BLaER1 (cell line): ENCODE measurements around the gene PRKN.

Experiments used
- H3K27ac ChIP-seq: shearing (Covaris generic); formaldehyde crosslinking; 2 replicates; pipeline ENCODE4 v1.8.1; 2022
- H3K27me3 ChIP-seq: shearing (Covaris generic); formaldehyde crosslinking; 2 replicates; pipeline ENCODE4 v1.8.1; 2022
- H3K36me3 ChIP-seq: shearing (Covaris generic); formaldehyde crosslinking; 2 replicates; pipeline ENCODE4 v1.8.1; 2022
- H3K4me1 ChIP-seq: shearing (Covaris generic); formaldehyde crosslinking; 2 replicates; pipeline ENCODE4 v1.8.1; 2022
- H3K4me2 ChIP-seq: shearing (Covaris generic); formaldehyde crosslinking; 2 replicates; pipeline ENCODE4 v1.8.1; 2022
- H3K4me3 ChIP-seq: shearing (Covaris generic); formaldehyde crosslinking; 2 replicates; pipeline ENCODE4 v1.8.1; 2022
- H3K9ac ChIP-seq: shearing (Covaris generic); formaldehyde crosslinking; 2 replicates; pipeline ENCODE4 v1.8.1; 2022
- H3K9me3 ChIP-seq: shearing (Covaris generic); formaldehyde crosslinking; 2 replicates; pipeline ENCODE4 v1.8.1; 2022
- H4K20me1 ChIP-seq: shearing (Covaris generic); formaldehyde crosslinking; 2 replicates; pipeline ENCODE4 v1.8.1; 2022
- Cebpa-rat ChIP-seq: shearing (Covaris generic); IDR thresholded peaks from 2 replicates; pipeline ENCODE4 v1.8.1; 2022

PRKN gene

DNA sequence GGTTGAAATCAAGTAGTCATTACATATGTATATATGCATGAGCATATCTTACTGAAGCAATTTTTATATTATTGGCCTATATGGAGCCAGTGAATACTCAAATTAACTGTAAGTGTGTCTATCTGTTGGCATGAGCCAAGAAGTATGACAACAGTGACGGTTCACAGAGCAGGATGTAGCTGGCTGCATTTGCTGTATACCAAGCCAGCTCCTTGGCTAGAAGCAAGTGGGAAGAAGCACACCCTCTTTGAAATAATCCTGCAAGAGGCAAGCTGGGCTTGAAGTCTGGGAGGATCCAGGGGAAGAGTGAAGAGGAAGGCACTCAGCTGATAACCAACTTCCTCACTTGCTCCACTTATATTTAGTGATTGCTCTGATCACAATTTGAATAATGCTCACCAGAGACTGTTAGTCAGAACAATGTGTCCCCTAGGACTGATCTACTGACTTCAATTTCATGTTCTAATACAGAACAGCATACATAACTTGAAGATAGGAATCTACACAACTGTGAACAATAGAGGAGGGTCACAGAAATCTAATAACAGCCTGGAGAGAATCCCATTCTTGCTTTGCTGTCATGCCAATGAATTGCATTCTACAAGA is 497.3 kb downstream of the PRKN start:
- H3K27me3 ChIP-seq = no peaks in the 10 kb centered on the region
- H3K27ac ChIP-seq = no peak overlapping the region
- H3K9me3 ChIP-seq = no peaks in the 10 kb centered on the region
- H3K4me3 ChIP-seq = no peak overlapping the region
- H3K9ac ChIP-seq = no peak overlapping the region
- TF ChIP-seq Cebpa-rat = no peak
- no peaks in the 10 kb centered on the region for H4K20me1 ChIP-seq
- H3K36me3 ChIP-seq = no peaks in the 10 kb centered on the region
- no peaks in the 10 kb centered on the region for H3K4me1 ChIP-seq
- no peak overlapping the region for H3K4me2 ChIP-seq

DNA sequence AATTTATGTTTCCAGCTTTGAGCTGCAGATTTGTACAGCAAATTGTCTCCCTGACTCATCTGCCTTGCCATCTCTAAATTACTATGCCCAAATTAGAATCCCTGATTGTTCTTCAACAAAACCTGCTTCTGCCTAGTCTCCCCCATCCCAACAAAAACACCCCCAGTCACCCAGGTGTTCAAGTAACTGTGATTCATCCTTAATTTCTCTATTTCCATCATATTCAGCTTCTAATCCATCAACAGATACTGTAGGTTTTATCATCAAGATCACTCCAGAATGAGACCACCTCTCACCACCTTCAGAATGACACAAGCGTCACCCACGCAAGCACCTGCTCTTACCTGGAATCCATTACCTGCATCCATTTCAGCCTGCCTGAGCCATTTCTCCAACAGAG is 498.5 kb downstream of the PRKN start:
- Histone ChIP-seq H4K20me1 (no peaks in the 10 kb centered on the region), H3K9me3 (no peaks in the 10 kb centered on the region), H3K9ac (no peak overlapping the region), H3K27me3 (no peaks in the 10 kb centered on the region), H3K4me1 (no peaks in the 10 kb centered on the region), H3K27ac (no peak overlapping the region), H3K4me3 (no peak overlapping the region), H3K4me2 (no peak overlapping the region), H3K36me3 (no peaks in the 10 kb centered on the region)
- TF ChIP-seq Cebpa-rat = no peak

DNA sequence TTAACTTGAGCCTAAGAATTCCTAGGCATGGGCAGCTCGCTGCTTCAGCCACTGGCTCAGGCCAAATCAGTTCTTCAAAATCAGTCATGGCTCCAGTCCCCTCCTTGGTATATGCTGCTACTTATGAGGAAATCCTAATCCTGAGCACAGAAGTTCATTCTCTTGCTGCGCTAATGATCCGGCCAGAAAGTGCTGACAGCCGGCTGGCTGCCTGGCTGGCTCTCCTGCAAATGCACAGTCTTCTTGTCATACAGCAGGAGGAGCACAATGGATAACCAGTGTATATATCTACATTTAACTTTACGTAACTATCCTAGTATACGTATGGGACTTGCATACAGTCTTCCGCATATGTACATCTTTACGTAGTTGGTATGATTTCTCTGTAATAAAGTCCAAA is 500.8 kb downstream of the PRKN start:
- Histone ChIP-seq H3K27me3 (no peaks in the 10 kb centered on the region), H3K4me1 (no peaks in the 10 kb centered on the region), H3K9ac (no peak overlapping the region), H3K4me2 (no peak overlapping the region), H3K4me3 (no peak overlapping the region), H3K27ac (no peak overlapping the region), H3K36me3 (no peaks in the 10 kb centered on the region), H4K20me1 (no peaks in the 10 kb centered on the region), H3K9me3 (no peaks in the 10 kb centered on the region)
- TF ChIP-seq Cebpa-rat = no peak

DNA sequence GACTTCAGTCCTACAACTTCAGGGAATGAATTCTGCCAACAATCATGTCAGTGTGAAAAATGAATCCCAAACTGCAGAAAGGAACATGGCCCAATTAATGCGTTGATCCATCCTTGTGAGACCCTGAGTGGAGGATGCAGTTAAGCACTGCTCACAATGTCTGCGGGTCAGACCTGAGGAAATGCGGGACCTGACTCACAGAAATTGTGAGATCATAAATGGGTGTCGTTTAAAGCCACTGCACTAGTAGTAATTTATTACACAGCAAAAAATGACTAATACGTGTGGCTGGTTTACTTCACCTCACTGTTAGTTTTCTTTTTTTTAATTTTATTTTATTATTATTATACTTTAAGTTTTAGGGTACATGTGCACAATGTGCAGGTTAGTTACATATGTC is 505.0 kb downstream of the PRKN start:
- H4K20me1 ChIP-seq = no peaks in the 10 kb centered on the region
- H3K4me1 ChIP-seq = no peaks in the 10 kb centered on the region
- no peak overlapping the region for H3K4me3 ChIP-seq
- H3K9me3 ChIP-seq = no peaks in the 10 kb centered on the region
- H3K9ac ChIP-seq = no peak overlapping the region
- no peaks in the 10 kb centered on the region for H3K27me3 ChIP-seq
- no peak overlapping the region for H3K4me2 ChIP-seq
- no peak for TF ChIP-seq Cebpa-rat
- no peak overlapping the region for H3K27ac ChIP-seq
- no peaks in the 10 kb centered on the region for H3K36me3 ChIP-seq

DNA sequence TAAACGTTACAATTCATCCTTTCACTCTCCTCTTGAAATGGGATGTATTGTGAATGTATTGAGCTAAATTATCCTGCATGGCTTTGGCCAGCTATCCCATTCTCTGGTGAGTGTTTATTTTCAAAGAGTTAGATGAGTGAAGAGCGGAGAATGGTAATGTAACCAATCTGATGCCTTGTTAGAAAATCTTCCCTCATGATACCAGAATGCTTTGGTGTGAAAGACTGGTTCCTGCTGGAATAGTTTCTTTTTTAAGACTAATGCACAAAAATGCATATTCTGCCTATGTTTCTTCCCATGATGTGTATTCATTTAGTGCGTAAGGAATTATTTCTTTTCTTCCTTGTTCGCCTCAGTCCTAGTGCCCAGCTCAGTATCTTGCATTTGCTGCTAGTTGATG is 506.7 kb downstream of the PRKN start:
- Histone ChIP-seq H3K9me3 (no peaks in the 10 kb centered on the region), H4K20me1 (no peaks in the 10 kb centered on the region), H3K4me2 (no peak overlapping the region), H3K4me3 (no peak overlapping the region), H3K4me1 (no peaks in the 10 kb centered on the region), H3K27ac (no peak overlapping the region), H3K27me3 (no peaks in the 10 kb centered on the region), H3K36me3 (no peaks in the 10 kb centered on the region), H3K9ac (no peak overlapping the region)
- no peak for TF ChIP-seq Cebpa-rat

DNA sequence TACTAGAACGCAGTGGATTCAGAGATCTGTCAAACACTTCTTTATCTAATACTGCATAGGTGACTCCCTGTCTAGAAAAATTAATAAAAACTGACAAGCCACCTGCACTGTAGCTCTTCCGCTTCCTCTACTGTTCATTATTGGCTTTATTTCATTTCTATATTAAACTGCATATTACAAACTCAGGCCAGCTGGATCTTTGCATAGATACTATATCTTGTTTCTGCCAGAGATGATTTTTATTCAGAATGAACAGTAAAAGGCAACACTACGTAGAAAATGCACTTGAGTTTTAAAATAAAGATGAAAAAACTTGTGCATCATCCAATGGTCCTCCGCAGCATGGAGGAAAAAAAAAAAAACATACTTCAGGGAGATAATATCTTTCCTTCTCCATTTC is 508.3 kb downstream of the PRKN start:
- Histone ChIP-seq H3K9ac (no peak overlapping the region), H3K4me1 (peaks cover 2% of the 10 kb centered on the region), H3K4me2 (no peak overlapping the region), H3K27me3 (no peaks in the 10 kb centered on the region), H3K36me3 (no peaks in the 10 kb centered on the region), H3K9me3 (no peaks in the 10 kb centered on the region), H3K4me3 (no peak overlapping the region), H3K27ac (no peak overlapping the region), H4K20me1 (no peaks in the 10 kb centered on the region)
- no peak for TF ChIP-seq Cebpa-rat

DNA sequence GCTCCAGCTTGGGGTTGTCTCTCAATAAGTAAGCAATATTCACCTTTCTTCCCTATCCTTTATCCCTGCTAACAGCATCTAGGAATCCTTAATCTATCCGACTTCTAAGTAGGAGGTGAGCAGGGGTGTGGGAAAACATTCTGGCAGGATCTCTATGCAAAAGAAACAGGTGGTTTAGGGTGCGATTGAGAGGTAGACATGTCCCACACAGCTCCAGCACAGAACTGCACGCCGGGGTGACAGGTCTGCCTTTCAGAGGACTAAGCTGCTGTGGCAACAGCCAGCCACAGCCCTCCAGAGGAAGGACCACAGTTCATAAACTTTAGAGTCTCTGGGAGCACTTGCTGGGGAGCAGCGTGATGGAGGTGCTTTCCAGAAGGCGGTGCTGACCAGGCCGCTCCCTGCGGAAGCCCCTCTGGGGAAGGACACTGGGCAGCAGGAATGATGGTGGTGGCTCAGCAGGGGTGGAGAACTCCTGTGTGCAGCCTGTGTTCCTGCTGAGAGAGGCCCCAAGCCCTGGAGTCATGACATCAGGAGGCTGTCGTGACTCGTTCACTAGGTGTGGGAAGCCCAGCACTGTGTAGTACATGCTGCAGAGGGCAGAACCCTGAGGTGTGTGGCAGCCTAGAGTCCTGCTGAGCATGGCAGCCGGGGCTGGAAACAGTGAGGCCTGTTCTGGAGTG is 509.6 kb downstream of the PRKN start:
- H3K4me1 ChIP-seq = peaks cover 8% of the 10 kb centered on the region
- no peak overlapping the region for H3K4me2 ChIP-seq
- H4K20me1 ChIP-seq = no peaks in the 10 kb centered on the region
- H3K4me3 ChIP-seq = no peak overlapping the region
- no peak overlapping the region for H3K27ac ChIP-seq
- no peaks in the 10 kb centered on the region for H3K36me3 ChIP-seq
- TF ChIP-seq Cebpa-rat = no peak
- no peaks in the 10 kb centered on the region for H3K9me3 ChIP-seq
- H3K9ac ChIP-seq = no peak overlapping the region
- no peaks in the 10 kb centered on the region for H3K27me3 ChIP-seq

DNA sequence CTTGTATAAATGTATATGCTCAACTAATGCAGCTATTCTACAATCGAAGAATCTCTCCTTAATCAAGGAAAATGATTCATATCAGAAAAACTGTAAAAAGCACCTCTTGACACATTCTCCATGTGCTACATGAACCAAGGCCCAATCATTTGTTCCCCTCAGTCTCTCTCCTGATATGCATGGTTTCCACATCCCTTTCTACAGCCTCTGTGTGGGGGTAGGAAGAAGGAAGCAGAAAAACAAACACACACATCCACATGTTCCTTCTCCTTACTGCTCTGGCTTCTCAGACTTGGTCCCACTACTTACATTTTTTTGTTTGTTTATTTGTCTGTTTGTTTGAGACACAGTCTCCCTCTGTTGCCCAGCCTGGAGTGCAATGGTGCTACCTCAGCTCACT is 510.5 kb downstream of the PRKN start:
- Histone ChIP-seq H3K36me3 (no peaks in the 10 kb centered on the region), H3K9ac (no peak overlapping the region)

DNA sequence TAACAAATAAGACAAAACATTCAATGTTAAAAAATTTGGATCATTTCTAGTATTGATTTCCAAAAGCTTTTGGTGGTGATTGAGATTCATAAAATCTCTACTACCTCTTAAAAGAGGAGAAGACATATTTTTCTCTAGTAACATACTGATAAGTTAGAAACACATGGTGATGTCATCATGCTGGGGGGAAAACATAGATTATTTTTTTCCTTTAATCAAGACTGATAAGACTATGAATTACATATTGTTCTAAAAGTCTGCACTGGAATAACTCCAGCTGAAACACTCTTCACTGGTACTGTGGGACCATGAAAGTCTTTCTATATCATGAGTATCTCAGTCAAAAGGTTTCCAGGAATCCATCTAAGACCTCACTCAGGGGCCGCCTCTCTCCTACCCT is 515.8 kb downstream of the PRKN start:
- no peak overlapping the region for H3K4me3 ChIP-seq

More for the DNA sequence above, 510.5 kb downstream of the PRKN start:
- Histone ChIP-seq H4K20me1 (no peaks in the 10 kb centered on the region), H3K27me3 (no peaks in the 10 kb centered on the region), H3K4me3 (no peak overlapping the region), H3K9me3 (no peaks in the 10 kb centered on the region), H3K4me1 (peaks cover 8% of the 10 kb centered on the region), H3K4me2 (no peak overlapping the region), H3K27ac (no peak overlapping the region)
- TF ChIP-seq Cebpa-rat = no peak

DNA sequence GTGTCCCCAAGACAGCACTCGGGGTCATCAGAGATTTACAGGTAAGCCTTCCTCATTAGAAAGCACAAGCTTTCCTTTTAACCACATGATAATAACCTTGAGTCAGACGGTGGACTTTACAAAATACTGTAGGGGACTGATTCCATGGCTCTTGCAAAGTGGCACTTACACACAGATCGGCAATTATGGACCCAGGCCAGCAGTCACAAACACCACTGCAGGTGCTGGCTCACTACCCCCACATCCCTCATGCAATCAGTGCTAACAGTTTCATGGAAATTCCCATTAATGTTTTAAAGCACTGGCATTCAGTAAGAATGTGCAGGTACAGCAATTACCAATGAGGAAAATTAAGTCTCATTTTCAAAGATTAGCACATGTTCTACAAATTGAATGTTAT is 516.5 kb downstream of the PRKN start:
- Histone ChIP-seq H3K9me3 (no peaks in the 10 kb centered on the region), H3K4me3 (no peak overlapping the region), H3K4me2 (no peak overlapping the region), H3K9ac (no peak overlapping the region), H3K36me3 (no peaks in the 10 kb centered on the region), H3K27ac (no peak overlapping the region), H3K4me1 (peaks cover 8% of the 10 kb centered on the region), H4K20me1 (no peaks in the 10 kb centered on the region), H3K27me3 (no peaks in the 10 kb centered on the region)
- TF ChIP-seq Cebpa-rat = no peak

More for the DNA sequence above, 515.8 kb downstream of the PRKN start:
- H4K20me1 ChIP-seq = no peaks in the 10 kb centered on the region
- no peak for TF ChIP-seq Cebpa-rat
- no peaks in the 10 kb centered on the region for H3K9me3 ChIP-seq
- H3K27me3 ChIP-seq = no peaks in the 10 kb centered on the region
- no peaks in the 10 kb centered on the region for H3K36me3 ChIP-seq
- peaks cover 8% of the 10 kb centered on the region for H3K4me1 ChIP-seq
- no peak overlapping the region for H3K27ac ChIP-seq
- H3K9ac ChIP-seq = no peak overlapping the region
- no peak overlapping the region for H3K4me2 ChIP-seq
